SK-N-MC (cell line): ENCODE measurements around the gene POLQ.

ENCODE experiments used
- EZH2 ChIP-seq: fragments of 200-600 bp; sonication (generic); IDR thresholded peaks from one replicate; pipeline ENCODE4 v1.6.1; 2017; ENCODE audit warnings: antibody characterized with exemption
- FOXP2 ChIP-seq: optimal IDR thresholded peaks from 2 replicates; pipeline ENCODE3; 2011; ENCODE audit warnings: mild to moderate bottlenecking, moderate library complexity; ENCODE audit not compliant: insufficient read depth; ENCODE audit errors: extremely low read length, control extremely low read depth
- POLR2AphosphoS5 ChIP-seq: IDR thresholded peaks from 2 replicates; pipeline ENCODE4 v1.6.1; 2012; ENCODE audit warnings: mild to moderate bottlenecking, low read depth, low read length, borderline replicate concordance

DNA sequence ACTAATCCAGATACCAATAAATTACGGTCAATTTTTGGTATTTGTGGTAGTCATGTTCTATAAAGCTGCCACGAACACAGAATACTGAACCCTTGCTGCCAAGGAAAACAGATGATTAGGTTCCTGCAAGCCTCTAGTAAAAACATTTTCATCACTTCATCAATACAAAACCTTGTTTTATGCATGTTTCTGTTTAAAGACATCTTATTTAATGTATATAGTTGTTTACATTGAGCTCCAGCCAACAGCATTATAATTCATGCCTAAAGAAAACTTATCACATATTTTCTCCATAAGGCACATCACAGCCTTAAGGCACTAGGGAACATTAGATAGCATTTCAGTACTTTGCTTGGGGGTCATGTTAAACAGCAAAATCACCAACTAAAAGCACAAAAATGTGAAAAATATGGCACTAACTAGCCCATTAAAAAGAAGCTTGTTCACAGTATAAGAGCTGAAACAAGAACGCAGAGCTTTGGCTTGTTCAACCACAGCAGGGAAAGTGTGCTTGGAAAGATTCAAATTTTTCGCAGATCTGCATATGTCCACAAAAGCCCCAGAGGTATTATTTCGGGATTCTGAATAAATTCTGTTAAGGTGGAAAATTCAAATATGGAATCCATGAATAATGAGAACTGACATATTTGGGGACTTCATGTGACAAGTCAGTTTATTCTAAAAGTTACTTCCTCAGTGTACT is 27.7 kb downstream of the POLQ start:
- no peak for TF ChIP-seq EZH2
- TF ChIP-seq POLR2AphosphoS5 = no peak
- TF ChIP-seq FOXP2 = no peak
